HL-60 (cell line): Measurements from ENCODE around the gene CHMP4B.

Source experiments
- DNase-seq, 2 experiments: peaks; one replicate each; pipeline ENCODE4 v3.0.0-alpha.2; 2010 to 2020; ENCODE audit warnings: low read depth in 1 of 2, low spot score in 1 of 2
- H3K27ac ChIP-seq: fragments of 250-450 bp; sonication (Bioruptor Pico); replicated peaks from 2 replicates; pipeline ENCODE4 v1.5.1; 2020; ENCODE audit warnings: mild to moderate bottlenecking, moderate library complexity
- H3K27me3 ChIP-seq: fragments of 250-450 bp; sonication (Bioruptor Pico); 2 replicates; pipeline ENCODE4 v1.5.1; 2021; ENCODE audit warnings: mild to moderate bottlenecking, moderate library complexity; ENCODE audit not compliant: insufficient read depth, poor library complexity, severe bottlenecking
- H3K4me3 ChIP-seq: replicated peaks from 2 replicates; pipeline ENCODE4 v1.5.1; 2011; ENCODE audit warnings: mild to moderate bottlenecking, control low read depth, low read length; ENCODE audit not compliant: insufficient read depth
- GABPA ChIP-seq: IDR thresholded peaks from 2 replicates; pipeline ENCODE4 v1.6.1; 2012; ENCODE audit warnings: low read depth
- POLR2AphosphoS5 ChIP-seq: IDR thresholded peaks from 2 replicates; pipeline ENCODE4 v1.6.1; 2012; ENCODE audit warnings: low read depth
- SPI1 ChIP-seq: IDR thresholded peaks from 2 replicates; pipeline ENCODE4 v1.6.1; 2012; ENCODE audit warnings: low read depth, mild to moderate bottlenecking, borderline replicate concordance
- TF ChIP-seq, protein P1 (sequence below): IDR thresholded peaks from 2 replicates; pipeline ENCODE4 v1.6.1; 2012; ENCODE audit warnings: low read depth; ENCODE audit not compliant: insufficient replicate concordance
- TF ChIP-seq, protein P2 (sequence below): IDR thresholded peaks from one replicate; pipeline ENCODE4 v1.5.1; 2011; ENCODE audit warnings: low read length, control low read depth, inconsistent platforms; ENCODE audit not compliant: insufficient read depth

CHMP4B gene

DNA sequence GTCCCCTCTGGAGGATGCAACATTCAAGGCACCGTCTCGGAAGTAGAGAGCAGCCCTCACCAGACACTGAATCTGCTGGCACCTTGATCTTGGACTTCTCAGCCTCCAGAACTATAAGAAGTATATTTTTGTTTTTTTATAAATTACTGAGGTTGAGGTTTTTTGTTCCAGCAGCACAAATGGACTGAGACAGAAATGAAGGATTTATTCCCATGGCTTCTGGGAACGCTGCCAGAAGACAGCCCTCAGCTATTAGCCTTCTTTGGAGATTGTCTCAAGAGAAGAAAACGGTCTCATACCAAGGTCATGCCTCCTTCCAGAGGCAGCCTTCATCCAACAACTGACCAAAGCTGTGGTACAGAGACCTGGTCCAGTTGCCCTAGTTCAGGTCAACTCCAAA lies 85.4 kb downstream of the CHMP4B start:
- TF ChIP-seq SPI1 (no peak), POLR2AphosphoS5 (no peak), GABPA (no peak)
- TF ChIP-seq, protein P1, sequence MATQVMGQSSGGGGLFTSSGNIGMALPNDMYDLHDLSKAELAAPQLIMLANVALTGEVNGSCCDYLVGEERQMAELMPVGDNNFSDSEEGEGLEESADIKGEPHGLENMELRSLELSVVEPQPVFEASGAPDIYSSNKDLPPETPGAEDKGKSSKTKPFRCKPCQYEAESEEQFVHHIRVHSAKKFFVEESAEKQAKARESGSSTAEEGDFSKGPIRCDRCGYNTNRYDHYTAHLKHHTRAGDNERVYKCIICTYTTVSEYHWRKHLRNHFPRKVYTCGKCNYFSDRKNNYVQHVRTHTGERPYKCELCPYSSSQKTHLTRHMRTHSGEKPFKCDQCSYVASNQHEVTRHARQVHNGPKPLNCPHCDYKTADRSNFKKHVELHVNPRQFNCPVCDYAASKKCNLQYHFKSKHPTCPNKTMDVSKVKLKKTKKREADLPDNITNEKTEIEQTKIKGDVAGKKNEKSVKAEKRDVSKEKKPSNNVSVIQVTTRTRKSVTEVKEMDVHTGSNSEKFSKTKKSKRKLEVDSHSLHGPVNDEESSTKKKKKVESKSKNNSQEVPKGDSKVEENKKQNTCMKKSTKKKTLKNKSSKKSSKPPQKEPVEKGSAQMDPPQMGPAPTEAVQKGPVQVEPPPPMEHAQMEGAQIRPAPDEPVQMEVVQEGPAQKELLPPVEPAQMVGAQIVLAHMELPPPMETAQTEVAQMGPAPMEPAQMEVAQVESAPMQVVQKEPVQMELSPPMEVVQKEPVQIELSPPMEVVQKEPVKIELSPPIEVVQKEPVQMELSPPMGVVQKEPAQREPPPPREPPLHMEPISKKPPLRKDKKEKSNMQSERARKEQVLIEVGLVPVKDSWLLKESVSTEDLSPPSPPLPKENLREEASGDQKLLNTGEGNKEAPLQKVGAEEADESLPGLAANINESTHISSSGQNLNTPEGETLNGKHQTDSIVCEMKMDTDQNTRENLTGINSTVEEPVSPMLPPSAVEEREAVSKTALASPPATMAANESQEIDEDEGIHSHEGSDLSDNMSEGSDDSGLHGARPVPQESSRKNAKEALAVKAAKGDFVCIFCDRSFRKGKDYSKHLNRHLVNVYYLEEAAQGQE: no peak
- TF ChIP-seq, protein P2, sequence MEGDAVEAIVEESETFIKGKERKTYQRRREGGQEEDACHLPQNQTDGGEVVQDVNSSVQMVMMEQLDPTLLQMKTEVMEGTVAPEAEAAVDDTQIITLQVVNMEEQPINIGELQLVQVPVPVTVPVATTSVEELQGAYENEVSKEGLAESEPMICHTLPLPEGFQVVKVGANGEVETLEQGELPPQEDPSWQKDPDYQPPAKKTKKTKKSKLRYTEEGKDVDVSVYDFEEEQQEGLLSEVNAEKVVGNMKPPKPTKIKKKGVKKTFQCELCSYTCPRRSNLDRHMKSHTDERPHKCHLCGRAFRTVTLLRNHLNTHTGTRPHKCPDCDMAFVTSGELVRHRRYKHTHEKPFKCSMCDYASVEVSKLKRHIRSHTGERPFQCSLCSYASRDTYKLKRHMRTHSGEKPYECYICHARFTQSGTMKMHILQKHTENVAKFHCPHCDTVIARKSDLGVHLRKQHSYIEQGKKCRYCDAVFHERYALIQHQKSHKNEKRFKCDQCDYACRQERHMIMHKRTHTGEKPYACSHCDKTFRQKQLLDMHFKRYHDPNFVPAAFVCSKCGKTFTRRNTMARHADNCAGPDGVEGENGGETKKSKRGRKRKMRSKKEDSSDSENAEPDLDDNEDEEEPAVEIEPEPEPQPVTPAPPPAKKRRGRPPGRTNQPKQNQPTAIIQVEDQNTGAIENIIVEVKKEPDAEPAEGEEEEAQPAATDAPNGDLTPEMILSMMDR: no peak
- Histone ChIP-seq H3K27ac (no peak overlapping the region), H3K4me3 (no peak overlapping the region), H3K27me3 (no peaks in the 10 kb centered on the region)
- no peak for DNase-seq

DNA sequence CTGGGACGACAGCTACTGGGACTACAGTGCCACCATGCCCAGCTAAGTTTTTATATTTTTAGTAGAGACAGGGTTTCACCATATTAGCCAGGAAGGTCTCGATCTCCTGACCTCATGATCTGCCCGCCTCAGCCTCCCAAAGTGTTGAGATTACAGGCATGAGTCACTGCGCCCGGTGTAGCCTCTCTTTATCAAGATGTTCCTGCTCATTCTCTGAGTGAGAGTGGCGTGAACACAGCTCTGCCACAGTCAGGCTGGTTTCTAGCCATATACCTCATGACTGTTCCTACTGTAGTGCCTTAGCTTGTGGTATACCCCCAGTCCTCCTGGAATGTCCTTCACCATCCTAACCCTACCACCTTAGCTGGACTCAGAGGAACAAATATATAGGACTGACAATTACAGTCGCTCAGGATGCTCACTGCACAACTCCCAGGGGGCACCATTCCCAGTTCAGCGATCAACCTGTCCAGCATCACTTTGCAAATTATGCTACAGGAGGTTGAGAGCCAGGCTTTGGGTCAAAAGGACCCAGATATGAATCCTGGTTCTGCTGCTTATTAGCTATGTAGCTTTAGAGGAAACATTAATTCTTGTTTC lies 86.3 kb downstream of the CHMP4B start:
- no peak overlapping the region for H3K4me3 ChIP-seq
- TF ChIP-seq, protein P2: no peak
- TF ChIP-seq POLR2AphosphoS5: no peak
- TF ChIP-seq SPI1: no peak
- TF ChIP-seq, protein P1: no peak
- TF ChIP-seq GABPA: no peak
- H3K27me3 ChIP-seq: no peaks in the 10 kb centered on the region
- no peak overlapping the region for H3K27ac ChIP-seq
- no peak for DNase-seq

DNA sequence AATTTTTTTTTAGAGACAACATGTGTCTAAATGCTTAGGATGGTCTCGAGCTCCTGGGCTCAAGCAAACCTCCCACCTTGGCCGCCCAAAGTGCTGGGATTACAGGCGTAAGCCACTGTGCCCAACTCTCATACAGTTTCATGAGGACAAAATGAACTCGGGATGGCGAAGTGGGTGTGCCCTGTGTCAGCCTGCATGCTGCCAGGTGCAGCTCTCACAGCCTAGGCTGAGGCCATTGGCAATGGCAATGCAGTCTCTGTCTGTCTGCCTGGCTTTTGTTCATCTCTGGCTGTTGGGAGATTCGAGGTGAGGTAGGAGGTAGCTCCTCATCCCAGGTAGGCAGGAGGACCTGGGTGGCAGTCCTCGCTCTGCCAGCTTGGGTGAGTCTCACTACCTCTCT lies 88.0 kb downstream of the CHMP4B start:
- no peak for DNase-seq
- Histone ChIP-seq H3K27me3 (no peaks in the 10 kb centered on the region), H3K27ac (no peak overlapping the region), H3K4me3 (no peak overlapping the region)
- no peak for TF ChIP-seq GABPA
- TF ChIP-seq, protein P2: no peak
- no peak for TF ChIP-seq SPI1
- TF ChIP-seq, protein P1: no peak
- no peak for TF ChIP-seq POLR2AphosphoS5
